ENCODE measurements around the gene SLC7A1. TPM values are rescaled to one million over a fixed set of nuclear protein-coding genes. Genes with fewer than 3 reads are reported as not detected.

The SLC7A1 gene
- total and polyA plus RNA-seq, 2 donors (not counting 3 experiments of a cell fraction or from before 2014, with no cell fraction given): 21.0 to 79.3 TPM

DNA sequence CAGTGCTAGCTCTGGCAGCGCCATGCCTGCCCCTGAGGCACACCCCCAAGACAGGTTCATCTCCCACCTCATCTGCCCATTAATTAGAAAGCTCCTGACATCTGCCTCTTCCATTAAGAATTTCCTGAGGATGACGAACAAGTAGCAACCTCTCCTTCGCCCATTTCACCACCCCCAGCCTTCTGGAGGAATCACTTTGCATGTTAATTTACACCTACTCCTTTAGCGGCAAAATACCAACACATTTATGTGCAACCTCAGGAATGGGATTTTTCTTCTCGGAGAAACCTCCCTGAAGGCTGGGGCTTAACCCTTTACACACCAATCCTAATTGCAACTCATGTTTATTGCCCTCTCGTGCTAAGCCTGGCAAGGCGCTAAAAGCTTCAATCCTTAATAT lies 13.8 kb downstream of the SLC7A1 start:
- ChIA-PET CTCF (interaction anchor here (1.1 to 2.2 kb wide), 2 partner anchors 17 to 35 kb away, joined by 3 to 9 read pairs; no protein-coding TSS in a partner anchor), POLR2A (no interaction called here)
- H4K20me1 ChIP-seq (replicated peaks; ENCODE audit: control insufficient read depth, extremely low read depth, insufficient read depth, low read length): peaks cover 2% of the 10 kb centered on the region
- no peak overlapping the region for H3K9ac ChIP-seq (replicated peaks; ENCODE audit: extremely low read depth, insufficient read depth, low read length)
- H3K4me1 ChIP-seq (ENCODE audit: control insufficient read depth, extremely low read depth, insufficient read depth, low read length): peaks cover 4% of the 10 kb centered on the region
- FAIRE-seq (peak; percentile 4), DNase-seq (ENCODE audit: low read depth, low spot score) (no peak)
- no peaks in the 10 kb centered on the region for H3K36me3 ChIP-seq (ENCODE audit: control insufficient read depth in 2 of 2, extremely low read depth in 1 of 2, insufficient read depth in 2 of 2, low read length in 2 of 2)
- no peak for TF ChIP-seq GATA2 (IDR thresholded peaks at IDR 0.05; ENCODE audit: insufficient read depth, insufficient read length, low read depth, low read length)
- TF ChIP-seq, protein P1, sequence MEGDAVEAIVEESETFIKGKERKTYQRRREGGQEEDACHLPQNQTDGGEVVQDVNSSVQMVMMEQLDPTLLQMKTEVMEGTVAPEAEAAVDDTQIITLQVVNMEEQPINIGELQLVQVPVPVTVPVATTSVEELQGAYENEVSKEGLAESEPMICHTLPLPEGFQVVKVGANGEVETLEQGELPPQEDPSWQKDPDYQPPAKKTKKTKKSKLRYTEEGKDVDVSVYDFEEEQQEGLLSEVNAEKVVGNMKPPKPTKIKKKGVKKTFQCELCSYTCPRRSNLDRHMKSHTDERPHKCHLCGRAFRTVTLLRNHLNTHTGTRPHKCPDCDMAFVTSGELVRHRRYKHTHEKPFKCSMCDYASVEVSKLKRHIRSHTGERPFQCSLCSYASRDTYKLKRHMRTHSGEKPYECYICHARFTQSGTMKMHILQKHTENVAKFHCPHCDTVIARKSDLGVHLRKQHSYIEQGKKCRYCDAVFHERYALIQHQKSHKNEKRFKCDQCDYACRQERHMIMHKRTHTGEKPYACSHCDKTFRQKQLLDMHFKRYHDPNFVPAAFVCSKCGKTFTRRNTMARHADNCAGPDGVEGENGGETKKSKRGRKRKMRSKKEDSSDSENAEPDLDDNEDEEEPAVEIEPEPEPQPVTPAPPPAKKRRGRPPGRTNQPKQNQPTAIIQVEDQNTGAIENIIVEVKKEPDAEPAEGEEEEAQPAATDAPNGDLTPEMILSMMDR (IDR thresholded peaks at IDR 0.05; ENCODE audit: extremely low read depth in 1 of 2, insufficient read depth in 1 of 2, low read depth in 1 of 2, low read length in 2 of 2): no peak
- no peak for TF ChIP-seq POLR2A (IDR thresholded peaks at IDR 0.05; ENCODE audit: low read depth, low read length)
- TF ChIP-seq MYC (IDR thresholded peaks at IDR 0.05; ENCODE audit: low read depth, low read length): no peak
- no peak for TF ChIP-seq POLR2AphosphoS5 (IDR thresholded peaks at IDR 0.05; ENCODE audit: insufficient read depth, low read depth, low read length)
- TF ChIP-seq, protein P2, sequence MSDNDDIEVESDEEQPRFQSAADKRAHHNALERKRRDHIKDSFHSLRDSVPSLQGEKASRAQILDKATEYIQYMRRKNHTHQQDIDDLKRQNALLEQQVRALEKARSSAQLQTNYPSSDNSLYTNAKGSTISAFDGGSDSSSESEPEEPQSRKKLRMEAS (IDR thresholded peaks at IDR 0.05; ENCODE audit: insufficient read depth, insufficient read length): no peak
- TF ChIP-seq EZH2 (IDR thresholded peaks at IDR 0.05; ENCODE audit: borderline replicate concordance, low read depth, low read length, severe bottlenecking): no peak
- no peak for TF ChIP-seq JUN (IDR thresholded peaks at IDR 0.05; ENCODE audit: borderline replicate concordance, insufficient read depth, insufficient read length, low read depth)
- TF ChIP-seq FOS (IDR thresholded peaks at IDR 0.05; ENCODE audit: borderline replicate concordance, insufficient read depth, low read length): no peak
- H3K79me2 ChIP-seq (ENCODE audit: control insufficient read depth, insufficient read depth, low read length): peaks cover 99% of the 10 kb centered on the region
- no TSS peak for BruUV-seq (replicated peaks)
- H3K27ac ChIP-seq (ENCODE audit: insufficient read depth, low read depth, low read length): no peak overlapping the region
- H3K9me3 ChIP-seq (replicated peaks; ENCODE audit: control insufficient read depth, insufficient read depth, low read length): no peaks in the 10 kb centered on the region
- H2AFZ ChIP-seq (ENCODE audit: low read depth, low read length): no peak overlapping the region
- dilution Hi-C loops (cut with MboI; ENCODE audit: extremely low pct_ligation_motif_present, low sequenced_read_pairs) (no loop called here), intact Hi-C loops (cut with micrococcal nuclease) (no loop called here)
- H3K4me3 ChIP-seq (replicated peaks in 1 of 3; ENCODE audit: insufficient read depth in 1 of 3, low read depth in 1 of 3, low read length in 3 of 3): no peak overlapping the region
- H3K9me1 ChIP-seq (replicated peaks; ENCODE audit: control insufficient read depth, extremely low read depth, insufficient read depth, low read length): no peaks in the 10 kb centered on the region
- H3K27me3 ChIP-seq (ENCODE audit: control insufficient read depth in 2 of 2, insufficient read depth in 2 of 2, low read length in 2 of 2): no peaks in the 10 kb centered on the region
- H3K4me2 ChIP-seq (ENCODE audit: insufficient read depth, low read length): no peak overlapping the region

All from endothelial cell of umbilical vein (primary cell).